ENCODE results near the gene HNMT.

- no peak for TF ChIP-seq CTCF (IDR thresholded peaks at IDR 0.05; ENCODE audit: insufficient read depth, low read length)
- TF ChIP-seq REST (IDR thresholded peaks at IDR 0.05; ENCODE audit: insufficient replicate concordance, low read depth) = no peak
- TF ChIP-seq GABPA (IDR thresholded peaks at IDR 0.05; ENCODE audit: low read depth) = no peak
- TF ChIP-seq POLR2AphosphoS5 (IDR thresholded peaks at IDR 0.05; ENCODE audit: low read depth) = no peak
Observed at GRCh38 chr2:137991078-137991477, 26.8 kb downstream of the HNMT start.

Data from HL-60 (cell line).